IMR-90 (cell line): Measurements from ENCODE around the gene EEPD1.
"Not testable (repeated sequence)": the region's sequence is repeated elsewhere in the genome, so short reads cannot be mapped to it uniquely, and the experiment has no call there.

ENCODE experiments used
- CTCF ChIP-seq: conservative IDR thresholded peaks from 2 replicates; pipeline ENCODE4 v1.5.1; 2012; ENCODE audit warnings: mild to moderate bottlenecking, low read depth, low read length, improper control_type of control experiment
- POLR2A ChIP-seq: IDR thresholded peaks from 2 replicates; pipeline ENCODE4 v1.6.1; 2012; ENCODE audit warnings: mild to moderate bottlenecking, low read depth, low read length
- RFX5 ChIP-seq: IDR thresholded peaks from 2 replicates; pipeline ENCODE4 v1.8.0; 2012; ENCODE audit warnings: low read depth, mild to moderate bottlenecking, low read length, moderate library complexity
- USF2 ChIP-seq: fragments of 150-350 bp; IDR thresholded peaks from 2 replicates; pipeline ENCODE4 v1.6.1; 2017; ENCODE audit warnings: mild to moderate bottlenecking, antibody characterized with exemption, low read length, low read depth

- not testable (repeated sequence) for TF ChIP-seq CTCF, USF2, RFX5, POLR2A
Observed at GRCh38 chr7:36258510-36259259, 105.6 kb downstream of the EEPD1 start.
